Renal cortex interstitium (tissue), 11 donors: ENCODE data around the gene DYRK3. TPM values are rescaled to one million over a fixed set of nuclear protein-coding genes. Genes with fewer than 3 reads are reported as not detected.

Experiments
- DNase-seq, 11 donors: peaks; one replicate each; pipeline ENCODE4 v3.0.0-alpha.2; 2013; ENCODE audit warnings: low read depth in 9 of 11, low spot score in 4 of 11; ENCODE audit errors: extremely low read depth in 1 of 11
- polyA plus RNA-seq, 3 donors: library from polyadenylated mRNA; unstranded; fragments of 120-200 nt; gene quantifications; one replicate each; pipeline ENCODE4 v1.2.1, GENCODE V29; 2013; ENCODE audit not compliant: insufficient read length in 3 of 3

Gene DYRK3
- polyA plus RNA-seq, 3 donors: 8.5 to 8.8 (median 8.6) TPM

DNA sequence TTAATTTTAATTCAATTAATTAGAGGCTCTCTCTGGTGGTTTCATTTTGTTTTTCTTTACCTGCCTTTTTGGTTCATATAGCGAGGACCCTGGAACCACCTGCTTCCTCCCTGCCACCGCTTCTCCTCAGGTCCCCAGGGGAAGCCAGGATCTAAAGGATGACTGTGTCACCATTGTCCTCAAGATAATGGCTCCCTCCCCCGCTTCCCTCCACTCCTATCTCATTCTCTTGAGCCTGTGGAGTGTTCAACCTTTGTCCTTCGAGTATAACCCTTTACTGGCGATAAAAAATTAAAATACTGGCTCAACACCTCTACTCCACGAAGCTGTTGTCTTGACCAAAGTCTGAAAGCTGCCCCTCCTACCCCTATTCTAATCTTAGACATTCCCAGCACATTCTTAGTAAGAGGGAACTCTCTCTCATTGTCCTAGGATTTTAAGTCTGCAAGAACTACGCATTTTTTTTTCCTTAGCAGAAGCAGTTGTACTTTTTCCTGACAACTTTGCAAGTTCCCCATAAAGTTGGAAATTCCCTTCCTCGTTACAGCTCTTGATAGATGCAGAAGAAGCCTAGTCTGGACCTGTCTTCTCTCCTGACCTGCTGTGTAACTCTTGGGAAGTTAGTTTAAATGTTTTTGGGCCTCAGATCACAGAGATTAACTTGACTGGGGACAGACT is 36.8 kb downstream of the DYRK3 start:
- DNase-seq: no peak

DNA sequence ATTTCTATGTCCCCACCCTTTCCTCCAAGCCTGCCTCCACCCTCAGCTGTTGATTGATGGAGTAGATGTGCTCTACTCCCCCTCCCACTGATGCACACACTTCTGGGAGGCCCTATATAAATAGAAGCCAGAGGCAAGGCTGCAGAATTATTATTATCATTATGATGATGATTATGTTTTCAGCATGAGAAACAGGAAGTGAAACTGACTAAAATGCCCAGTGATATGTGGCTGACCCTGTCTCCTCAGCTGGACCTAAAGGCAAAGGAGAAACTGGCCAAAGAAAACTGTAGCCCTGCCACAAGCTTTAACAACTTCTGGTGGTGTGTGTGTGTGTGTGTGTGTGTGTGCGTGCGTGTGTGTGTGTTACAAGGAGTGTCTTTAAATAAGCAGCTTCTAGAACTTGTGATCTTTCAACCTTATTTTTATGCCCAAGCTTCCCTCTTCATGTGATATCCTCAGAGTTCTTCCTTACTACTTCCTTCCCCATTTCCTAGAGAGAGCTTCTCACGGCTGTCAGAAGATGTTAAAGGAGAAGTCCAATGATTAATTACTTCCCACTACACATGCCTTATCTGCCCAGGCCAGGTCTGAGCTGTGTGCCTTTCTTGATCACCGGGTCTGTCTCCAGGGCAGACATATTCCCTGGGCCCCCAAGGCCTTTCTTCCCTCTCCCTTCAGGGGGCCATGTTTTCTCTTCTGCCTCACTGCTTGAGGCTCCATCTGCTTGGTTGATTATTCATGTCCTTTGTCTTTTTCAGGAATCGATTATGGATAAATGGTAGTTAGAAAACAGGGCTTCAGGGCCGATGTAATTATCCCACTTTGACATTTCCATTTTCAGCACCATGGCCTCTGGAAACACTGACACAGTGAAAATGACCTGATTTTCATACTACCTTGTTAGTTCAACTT is 37.8 kb downstream of the DYRK3 start:
- DNase-seq: no peak

DNA sequence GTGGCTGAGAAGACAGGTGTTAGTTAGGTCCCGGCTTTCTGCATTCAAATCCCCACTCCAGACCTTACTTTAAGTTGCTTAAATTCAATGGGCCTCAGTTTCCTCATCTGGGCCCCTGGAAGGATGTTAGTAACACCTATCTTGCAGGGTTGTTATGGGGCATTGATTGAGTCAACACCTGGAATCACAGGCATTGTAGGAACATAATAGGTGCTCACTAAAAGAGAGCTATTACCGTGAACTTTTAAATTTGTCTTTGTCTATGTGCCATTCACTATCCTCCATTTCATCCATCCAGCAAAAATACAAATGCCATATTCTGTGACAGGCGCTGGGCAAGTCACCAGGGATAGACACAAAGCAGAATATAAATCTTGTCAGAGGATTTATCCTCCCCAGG is 38.9 kb downstream of the DYRK3 start:
- no peak for DNase-seq

DNA sequence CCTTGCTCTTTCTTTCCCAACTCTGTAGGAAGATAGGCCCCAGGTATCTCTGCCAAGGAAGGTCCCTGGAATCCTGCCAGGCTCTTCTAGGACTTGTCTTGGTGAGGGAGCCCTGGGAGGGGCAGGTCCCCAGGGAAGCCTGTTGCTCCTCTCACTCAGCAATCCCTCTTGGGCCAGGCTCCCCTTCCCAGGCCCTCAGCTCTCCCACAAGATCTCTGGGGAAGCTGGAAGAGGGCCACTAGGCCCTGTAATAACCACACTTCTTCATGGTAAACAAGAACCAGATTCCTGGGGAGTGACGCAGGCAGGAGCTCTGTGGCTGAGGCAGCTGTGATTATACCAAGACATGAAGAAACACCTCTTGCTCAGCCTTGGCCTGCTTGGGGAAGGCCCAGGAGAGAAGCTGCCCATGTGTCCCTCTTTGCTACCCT is 39.4 kb downstream of the DYRK3 start:
- no peak for DNase-seq

DNA sequence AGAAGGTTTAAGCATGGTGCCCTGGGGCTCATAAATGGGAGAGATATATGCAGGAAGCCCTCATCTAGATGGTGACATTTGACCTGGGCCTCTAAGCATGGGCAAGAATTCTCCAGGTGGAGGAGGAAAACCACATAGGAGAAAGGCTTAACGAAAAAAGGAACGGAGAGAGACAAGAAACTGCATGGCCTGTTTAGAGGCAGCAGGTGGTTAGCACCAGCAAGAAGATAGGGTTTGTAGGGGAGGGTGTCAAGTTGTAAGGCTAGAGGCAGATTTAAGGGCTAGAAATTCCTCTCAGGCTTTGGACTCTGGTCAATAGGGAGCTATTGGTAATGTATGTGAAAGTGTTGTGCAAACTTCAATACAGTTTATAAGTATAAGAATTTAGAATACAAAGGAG is 41.2 kb downstream of the DYRK3 start:
- DNase-seq: no peak

DNA sequence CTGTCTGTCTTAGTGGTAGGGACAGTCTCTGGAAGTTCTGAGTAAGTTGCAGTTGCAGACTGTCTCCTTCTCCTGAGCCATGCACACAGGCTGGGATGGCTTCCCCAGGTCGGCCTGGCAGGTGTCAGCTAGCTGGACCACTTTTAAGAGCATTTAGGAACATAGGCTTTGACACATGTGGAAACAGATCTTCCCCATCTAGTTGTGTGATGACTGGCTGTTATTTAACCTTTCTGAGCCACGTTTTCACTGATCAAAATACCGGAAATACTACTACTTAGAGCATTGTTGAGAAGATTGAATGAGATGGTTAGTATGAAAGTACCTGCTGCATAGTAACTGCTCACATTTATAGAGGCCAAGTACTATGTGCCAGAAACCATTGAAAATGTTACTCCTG is 43.2 kb downstream of the DYRK3 start:
- DNase-seq: no peak

DNA sequence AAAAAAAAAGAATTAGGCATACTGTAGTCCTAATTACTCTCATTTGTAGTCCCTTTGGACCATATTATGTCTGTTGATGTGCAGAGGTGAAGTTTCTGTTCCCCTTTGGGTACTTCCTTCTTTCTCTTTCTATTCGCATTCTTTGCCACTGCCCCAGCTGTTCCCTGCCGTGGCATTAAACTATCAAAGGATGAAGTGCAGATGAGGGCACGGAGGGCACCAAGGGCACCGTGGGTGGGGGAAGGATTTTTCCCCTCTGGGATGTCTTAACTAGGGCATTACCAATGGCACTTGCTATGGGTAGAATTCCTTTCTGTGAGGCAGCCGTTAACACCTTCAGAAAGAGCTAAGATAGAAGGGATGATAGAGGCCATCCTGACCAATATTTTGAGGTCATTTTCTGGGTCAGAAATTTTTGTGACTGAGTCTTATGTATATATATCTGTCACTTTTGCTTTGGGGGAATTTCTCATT is 44.4 kb downstream of the DYRK3 start:
- no peak for DNase-seq

DNA sequence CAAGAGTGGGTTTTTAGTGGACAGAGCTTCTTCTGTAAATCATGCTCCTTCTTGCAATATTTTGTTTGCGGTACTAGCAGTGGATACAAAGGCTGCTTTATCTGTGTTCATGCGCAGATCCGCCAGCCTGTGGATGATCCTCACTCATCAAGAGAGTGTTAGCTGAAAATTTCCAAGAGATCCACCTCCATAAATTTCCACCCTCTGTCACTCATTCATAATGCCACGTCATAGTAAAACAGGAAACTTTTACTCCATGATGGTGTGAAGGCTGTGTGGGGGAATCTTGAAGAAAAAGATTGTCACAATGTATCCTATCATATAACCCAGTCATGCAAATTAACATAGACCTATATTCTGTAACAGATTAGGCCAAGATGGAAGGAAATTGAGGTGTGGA is 44.9 kb downstream of the DYRK3 start:
- DNase-seq: no peak

DNA sequence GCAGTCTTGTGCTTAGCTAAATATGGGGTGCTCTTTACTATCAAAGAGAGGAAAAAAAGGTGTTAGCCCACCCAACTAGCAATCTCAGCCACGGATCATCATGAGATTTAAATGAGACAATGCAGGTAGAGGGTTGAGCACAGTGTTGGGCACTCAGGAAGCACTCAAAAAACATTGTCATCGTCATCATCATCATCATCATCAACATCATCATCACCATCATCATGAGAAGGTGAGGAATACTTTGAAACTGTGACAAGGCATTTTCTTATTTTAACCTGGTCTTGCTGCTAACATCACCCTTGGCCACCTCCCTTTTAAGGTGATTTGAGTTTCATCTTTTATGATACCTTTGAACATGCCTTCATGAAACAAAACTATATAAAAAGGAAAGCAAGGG is 46.0 kb downstream of the DYRK3 start:
- no peak for DNase-seq

DNA sequence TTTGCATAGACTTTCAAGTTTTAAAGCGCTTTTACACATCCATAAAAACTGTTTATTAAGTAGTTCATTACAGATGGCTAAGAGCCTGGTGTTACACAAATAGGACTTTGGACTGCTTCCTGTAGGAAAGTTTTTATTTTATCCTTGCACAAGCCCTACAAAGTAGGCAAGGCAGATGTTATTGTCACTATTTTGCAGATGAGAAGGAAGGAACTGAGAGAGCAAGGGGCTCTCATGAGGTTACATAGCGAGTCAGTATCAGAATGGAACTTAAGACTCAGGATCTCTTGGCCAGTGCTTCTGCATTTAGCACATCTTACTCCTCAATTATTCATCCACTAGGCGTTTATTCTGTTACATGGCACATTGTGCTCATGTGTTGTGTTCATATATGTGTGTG is 46.8 kb downstream of the DYRK3 start:
- no peak for DNase-seq

DNA sequence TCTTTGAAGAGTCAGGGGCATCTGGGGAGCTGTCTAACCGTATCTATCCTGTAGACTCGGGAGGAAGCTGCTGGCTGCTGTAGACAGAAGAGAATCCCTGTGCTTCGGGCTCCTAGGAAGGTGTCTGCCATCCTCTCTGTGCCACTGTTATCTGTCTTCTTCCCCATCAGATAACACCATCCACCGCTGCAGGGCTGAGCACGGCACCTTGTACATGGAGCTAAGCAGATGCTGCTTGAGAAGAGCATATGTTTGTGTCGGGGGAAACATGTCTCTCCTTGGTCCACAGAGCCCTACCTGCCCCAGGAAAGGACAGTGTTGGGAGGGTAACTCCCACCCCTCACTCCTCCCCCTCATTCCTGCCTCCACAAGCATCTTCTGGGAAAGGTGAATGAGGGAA is 48.0 kb downstream of the DYRK3 start:
- no peak for DNase-seq

DNA sequence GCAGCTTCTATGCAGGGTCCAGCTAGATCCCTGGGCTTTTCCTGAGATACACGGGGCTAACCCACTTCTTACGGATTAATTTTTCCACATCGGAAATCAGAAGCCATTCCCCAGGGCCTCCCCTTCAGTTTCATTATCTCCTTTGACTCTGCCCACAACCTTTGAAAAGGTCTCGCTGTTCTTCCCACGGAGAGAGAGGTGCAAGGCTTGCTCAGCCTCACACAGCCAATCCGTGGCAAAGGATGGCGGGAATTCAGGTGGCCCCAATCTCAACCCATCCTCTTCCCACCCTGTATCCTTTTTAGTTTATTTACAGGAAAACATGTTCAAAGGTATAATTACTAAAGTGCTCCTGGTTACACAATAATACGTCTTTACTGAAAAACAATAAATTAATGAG is 48.7 kb downstream of the DYRK3 start:
- no peak for DNase-seq

DNA sequence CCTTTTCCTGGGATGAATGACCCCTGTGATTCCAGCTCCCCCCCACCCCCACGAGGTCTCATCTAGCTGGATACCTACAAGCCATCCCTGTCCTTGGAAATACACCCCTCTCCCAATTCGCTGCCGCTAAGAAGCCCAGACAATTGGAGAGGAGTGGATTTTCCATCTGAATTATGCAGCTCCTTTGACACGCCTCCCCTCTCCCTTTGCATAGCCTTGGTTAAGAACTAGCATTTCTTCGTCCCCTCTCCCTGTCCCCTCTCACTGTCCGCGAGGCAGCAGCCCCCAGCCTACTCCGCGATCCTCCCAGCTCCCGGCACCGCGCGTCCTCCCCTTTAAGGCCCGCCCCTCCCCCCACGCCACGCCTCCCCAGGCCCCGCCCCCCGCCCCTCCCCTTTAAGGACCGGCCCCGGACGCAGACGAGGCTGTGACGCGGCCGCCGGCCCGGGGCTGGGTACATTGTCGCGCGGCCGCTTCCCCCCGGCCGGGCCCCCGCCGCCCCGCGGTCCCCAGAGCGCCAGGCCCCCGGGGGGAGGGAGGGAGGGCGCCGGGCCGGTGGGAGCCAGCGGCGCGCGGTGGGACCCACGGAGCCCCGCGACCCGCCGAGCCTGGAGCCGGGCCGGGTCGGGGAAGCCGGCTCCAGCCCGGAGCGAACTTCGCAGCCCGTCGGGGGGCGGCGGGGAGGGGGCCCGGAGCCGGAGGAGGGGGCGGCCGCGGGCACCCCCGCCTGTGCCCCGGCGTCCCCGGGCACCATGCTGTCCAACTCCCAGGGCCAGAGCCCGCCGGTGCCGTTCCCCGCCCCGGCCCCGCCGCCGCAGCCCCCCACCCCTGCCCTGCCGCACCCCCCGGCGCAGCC is 49.4 kb downstream of the DYRK3 start, which contains the start of gene MAPKAPK2:
Gene MAPKAPK2 (plus strand): TSS at position 428 of the 856 bp plus-strand sequence. CDS start 325 bp downstream, at position 753.
- DNase-seq: peak in 4 of 11 donors; percentile 54 to 67 (median 56)

DNA sequence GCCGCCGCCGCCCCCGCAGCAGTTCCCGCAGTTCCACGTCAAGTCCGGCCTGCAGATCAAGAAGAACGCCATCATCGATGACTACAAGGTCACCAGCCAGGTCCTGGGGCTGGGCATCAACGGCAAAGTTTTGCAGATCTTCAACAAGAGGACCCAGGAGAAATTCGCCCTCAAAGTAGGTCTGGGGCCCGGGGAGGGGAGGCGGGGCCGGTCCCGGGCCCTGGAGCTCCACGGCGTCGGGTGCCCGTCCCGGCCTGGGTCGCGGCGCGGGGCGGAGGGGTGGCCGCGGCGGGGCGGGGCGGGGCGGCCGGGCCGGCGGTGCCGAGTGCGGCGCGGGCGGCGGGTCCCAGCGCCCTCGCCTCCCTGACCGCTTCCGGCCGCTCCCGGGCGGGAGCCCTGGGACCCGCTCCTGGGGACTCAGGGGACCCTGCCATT is 50.0 kb downstream of the DYRK3 start:
- no peak for DNase-seq

DNA sequence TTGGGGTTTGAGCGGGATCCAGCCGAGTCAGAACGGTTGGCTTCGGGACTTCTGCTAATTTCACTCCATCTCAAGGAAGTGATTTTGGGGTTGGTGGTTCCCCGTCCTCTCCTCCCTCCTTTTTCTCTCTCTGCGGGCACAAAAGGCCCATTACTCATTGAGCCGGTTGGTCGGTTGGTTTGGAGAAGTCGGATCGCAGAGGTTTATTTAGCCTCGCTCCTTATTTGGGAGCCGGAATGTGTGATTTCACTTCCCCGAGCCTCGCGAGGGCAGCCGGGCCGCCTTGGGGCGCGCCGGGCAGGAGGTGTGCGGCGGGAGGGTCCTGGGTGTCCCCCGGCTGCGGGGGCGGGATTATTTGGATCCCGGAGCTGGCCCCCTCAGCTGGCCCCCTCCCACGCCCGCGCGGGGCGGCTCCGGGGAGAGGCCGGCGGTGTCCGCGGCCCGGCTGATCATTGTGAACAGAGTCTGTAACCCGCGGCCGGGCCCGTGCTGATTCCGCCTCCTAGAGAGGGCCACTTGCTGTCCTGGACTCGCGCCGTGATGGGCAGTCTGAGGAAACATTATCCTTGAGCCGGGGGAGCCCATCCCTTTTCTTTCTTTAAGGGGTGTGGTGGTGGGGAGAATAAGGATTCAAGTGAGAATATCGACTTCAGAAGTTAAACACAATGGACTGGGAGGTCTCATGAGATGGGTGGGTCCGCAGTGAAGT is 50.6 kb downstream of the DYRK3 start:
- peak in 2 of 11 donors; percentile 45 to 61 for DNase-seq

DNA sequence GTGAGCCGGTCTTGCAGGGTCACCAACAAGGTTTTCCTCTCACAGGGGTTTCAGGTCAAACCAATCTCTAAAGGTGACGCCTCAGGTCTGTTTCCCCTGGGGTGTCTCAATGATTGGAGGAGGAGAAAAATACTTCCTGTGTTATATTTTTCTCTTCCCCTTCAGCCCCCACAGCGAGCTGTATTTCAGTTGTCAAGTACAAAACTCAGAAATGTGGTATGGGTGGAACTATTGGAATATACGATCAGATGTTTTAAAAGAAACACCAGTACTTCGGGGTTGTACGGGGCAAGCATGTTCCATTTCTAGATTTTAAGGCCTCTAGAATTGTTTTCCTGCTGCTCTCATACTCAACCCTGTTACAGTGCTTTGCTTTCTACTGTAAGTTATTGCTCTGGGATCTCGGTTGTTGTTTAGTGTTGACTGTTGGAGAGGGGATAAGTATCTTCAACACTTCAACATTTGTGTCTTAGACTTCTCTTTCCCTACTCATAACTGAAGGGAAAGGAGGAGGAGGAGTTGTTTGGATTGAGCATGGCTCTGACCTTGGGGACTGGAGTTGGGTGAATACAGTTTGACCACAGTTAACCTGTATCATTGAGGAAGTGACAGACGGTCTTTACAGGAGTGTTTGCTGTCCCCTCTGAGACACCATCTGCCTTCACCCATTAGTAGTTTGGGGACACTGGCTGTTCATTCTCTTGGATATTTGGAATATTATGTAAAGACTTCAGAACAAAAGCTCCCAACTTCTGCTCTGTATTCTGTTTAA is 51.3 kb downstream of the DYRK3 start:
- DNase-seq: no peak

DNA sequence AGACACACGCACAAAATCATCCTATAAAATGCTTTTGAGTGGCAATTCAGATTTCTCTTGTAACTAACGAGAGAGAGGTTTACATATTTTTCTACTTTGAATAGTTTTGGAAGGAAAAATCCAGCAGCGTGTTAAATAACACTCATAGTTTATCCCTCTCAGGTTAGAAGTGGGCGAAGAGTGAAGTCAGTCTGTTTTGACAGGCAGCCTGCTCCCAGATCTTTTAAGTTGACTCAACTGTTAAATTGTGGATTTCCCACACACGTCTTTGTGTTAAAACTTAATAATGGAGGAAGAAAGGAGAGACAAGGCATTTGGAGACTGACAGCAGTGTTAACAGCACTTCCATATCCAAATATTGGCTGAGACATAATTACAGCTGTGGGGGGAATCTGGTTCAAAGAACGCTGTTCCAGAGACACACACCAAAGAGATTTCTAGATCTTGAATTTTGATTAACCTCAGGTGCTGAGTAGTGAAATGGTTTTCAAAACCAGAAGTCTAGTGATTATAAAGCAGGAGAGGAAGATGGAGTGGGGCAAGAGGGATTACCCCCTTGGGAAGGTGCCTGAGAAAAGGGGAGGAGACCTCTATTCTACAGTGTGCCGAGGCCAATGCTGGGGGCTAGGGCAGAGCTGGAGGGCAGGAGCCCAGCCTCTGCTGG is 52.0 kb downstream of the DYRK3 start:
- no peak for DNase-seq
